Esophagus squamous epithelium (tissue), 5 donors: Measurements from ENCODE around the gene CYSTM1. TPM values are rescaled to one million over a fixed set of nuclear protein-coding genes. Genes with fewer than 3 reads are reported as not detected.

Experiments
- DNase-seq: peaks from one replicate; lab custom pipeline; 2025; lab: John Stamatoyannopoulos, UW
- H3K27ac ChIP-seq, 4 donors: fragments of 200-600 bp; sonication (generic); one replicate each; pipeline ENCODE4 v1.5.1; 2016 to 2019; ENCODE audit warnings: mild to moderate bottlenecking in 1 of 4
- H3K27me3 ChIP-seq, 4 donors: fragments of 200-600 bp; sonication (generic); 1 replicate in 3 of 4; 2 replicates in 1 of 4; pipeline versions ENCODE4 v1.5.1 to v1.6.0; 2017 to 2021; ENCODE audit warnings: antibody characterized with exemption in 1 of 4
- H3K36me3 ChIP-seq, 3 donors: fragments of 200-600 bp; sonication (generic); one replicate each; pipeline ENCODE4 v1.5.1; 2016 to 2019
- H3K4me1 ChIP-seq, 3 donors: fragments of 200-600 bp; sonication (generic); one replicate each; pipeline ENCODE4 v1.5.1; 2017 to 2019
- H3K4me3 ChIP-seq, 4 donors: fragments of 200-600 bp; sonication (generic); 1 replicate in 3 of 4; 2 replicates in 1 of 4; pipeline ENCODE4 v1.5.1; 2016 to 2019; ENCODE audit warnings: mild to moderate bottlenecking in 2 of 4, moderate library complexity in 1 of 4
- H3K9me3 ChIP-seq, 3 donors: fragments of 200-600 bp; sonication (generic); one replicate each; pipeline ENCODE4 v1.5.1; 2016 to 2019
- POLR2A ChIP-seq, 4 donors: fragments of 450-650 bp; IDR thresholded peaks; one replicate each; pipeline ENCODE4 v1.6.1; 2017; ENCODE audit warnings: antibody characterized with exemption in 4 of 4, mild to moderate bottlenecking in 4 of 4, moderate library complexity in 3 of 4
- WGBS, 2 donors: methylation state at CpG; one replicate each; pipeline ENCODE4 v1.1.5; 2018; 5-methylcytosine and 5-hydroxymethylcytosine counted together
- intact Hi-C: fragments of 100-400 bp; cut with DNase I; formaldehyde crosslinking; loops from one replicate; pipeline ENCODE4 v1.15.0; 2022
- total RNA-seq, 4 donors: library from RNA; depleted of rRNA; stranded (reverse); fragments of >200 nt; gene quantifications; one replicate each; pipeline ENCODE4 v1.1.0, GENCODE V29; 2016
- TF ChIP-seq, protein P1 (sequence below), 6 experiments: fragments of 450-650 bp in 4 of 6; fragments of 200-600 bp in 2 of 6; sonication (generic) in 2 of 6; IDR thresholded peaks; one replicate each; pipeline ENCODE4 v1.5.1; 2016 to 2019; ENCODE audit warnings: antibody characterized with exemption in 6 of 6, mild to moderate bottlenecking in 4 of 6, moderate library complexity in 4 of 6
- donor health status: DM: yes; HTN: yes; CAD: no.

The CYSTM1 gene
- total RNA-seq, 4 donors from 2014 or later, result 2.6 to 22.5 (median 12.8) TPM

DNA sequence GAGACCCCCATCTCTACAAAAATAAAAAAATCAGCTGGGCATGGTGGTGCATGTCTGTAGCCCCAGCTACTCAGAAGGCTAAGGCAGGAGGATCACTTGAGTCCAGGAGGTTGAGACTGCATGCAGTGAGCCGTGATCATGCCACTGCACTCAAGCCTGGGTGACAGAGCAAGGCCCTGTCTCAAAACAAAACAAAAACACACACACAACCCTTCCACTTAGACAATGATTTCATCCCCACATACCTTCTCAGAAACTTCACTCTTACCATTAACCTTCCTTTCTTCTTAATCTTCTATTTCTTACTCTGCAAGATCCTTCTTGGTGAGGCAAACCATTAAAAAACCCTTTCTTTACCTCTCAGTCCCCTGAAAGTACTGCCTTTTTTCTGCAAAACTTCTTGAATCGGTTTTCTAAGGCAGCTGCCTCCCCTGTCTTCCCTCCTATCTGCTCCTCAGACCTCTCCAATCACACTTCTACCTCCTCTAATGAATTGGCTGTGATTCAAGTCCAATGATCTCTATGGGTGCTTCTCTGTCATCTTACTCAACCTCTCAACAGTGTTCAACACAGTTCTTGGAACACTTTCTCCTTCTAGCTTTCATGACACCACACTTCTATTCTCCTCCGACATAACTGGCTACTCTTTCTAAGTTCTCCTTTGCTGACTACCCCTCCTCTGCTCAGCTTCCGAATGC lies 80.6 kb downstream of the CYSTM1 start:
- no peak for TF ChIP-seq POLR2A (IDR thresholded peaks at IDR 0.05)
- TF ChIP-seq, protein P1, sequence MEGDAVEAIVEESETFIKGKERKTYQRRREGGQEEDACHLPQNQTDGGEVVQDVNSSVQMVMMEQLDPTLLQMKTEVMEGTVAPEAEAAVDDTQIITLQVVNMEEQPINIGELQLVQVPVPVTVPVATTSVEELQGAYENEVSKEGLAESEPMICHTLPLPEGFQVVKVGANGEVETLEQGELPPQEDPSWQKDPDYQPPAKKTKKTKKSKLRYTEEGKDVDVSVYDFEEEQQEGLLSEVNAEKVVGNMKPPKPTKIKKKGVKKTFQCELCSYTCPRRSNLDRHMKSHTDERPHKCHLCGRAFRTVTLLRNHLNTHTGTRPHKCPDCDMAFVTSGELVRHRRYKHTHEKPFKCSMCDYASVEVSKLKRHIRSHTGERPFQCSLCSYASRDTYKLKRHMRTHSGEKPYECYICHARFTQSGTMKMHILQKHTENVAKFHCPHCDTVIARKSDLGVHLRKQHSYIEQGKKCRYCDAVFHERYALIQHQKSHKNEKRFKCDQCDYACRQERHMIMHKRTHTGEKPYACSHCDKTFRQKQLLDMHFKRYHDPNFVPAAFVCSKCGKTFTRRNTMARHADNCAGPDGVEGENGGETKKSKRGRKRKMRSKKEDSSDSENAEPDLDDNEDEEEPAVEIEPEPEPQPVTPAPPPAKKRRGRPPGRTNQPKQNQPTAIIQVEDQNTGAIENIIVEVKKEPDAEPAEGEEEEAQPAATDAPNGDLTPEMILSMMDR (IDR thresholded peaks at IDR 0.05), result no peak
- intact Hi-C loops, result no loop called here
- 90% methylated on average over 4 of the region's 4 CpGs for WGBS, 2 donors
- peaks cover 0 to 15% (median 0%) of the 10 kb centered on the region in 3 donors for H3K36me3 ChIP-seq
- H3K27me3 ChIP-seq, result no peaks in the 10 kb centered on the region
- DNase-seq, result no peak
- no peak overlapping the region for H3K27ac ChIP-seq
- H3K4me1 ChIP-seq, result peaks cover 14 to 47% (median 16%) of the 10 kb centered on the region in 3 donors
- no peak overlapping the region for H3K4me3 ChIP-seq
- no peaks in the 10 kb centered on the region for H3K9me3 ChIP-seq

DNA sequence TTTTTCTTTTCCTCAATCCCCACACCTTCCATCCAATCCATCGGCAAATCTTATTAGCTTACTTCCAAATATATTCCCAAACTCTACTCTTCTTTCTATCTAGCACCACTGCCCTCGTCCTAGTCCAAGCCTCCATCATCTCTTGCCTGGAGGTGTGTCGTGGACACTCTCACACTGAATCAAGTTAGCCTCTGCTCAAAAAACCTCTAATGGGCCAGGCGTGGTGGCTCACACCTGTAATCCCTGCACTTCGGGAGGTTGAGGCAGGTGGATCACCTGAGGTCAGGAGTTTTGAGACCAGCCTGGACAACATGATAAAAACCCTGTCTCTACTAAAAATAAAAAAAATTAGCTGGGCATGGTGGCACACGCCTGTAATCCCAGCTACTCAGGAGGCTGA lies 81.7 kb downstream of the CYSTM1 start:
- Histone ChIP-seq H3K4me3 (no peak overlapping the region), H3K27me3 (no peaks in the 10 kb centered on the region), H3K27ac (no peak overlapping the region), H3K4me1 (peaks cover 16 to 49% (median 22%) of the 10 kb centered on the region in 3 donors), H3K36me3 (peaks cover 0 to 13% (median 0%) of the 10 kb centered on the region in 3 donors), H3K9me3 (no peaks in the 10 kb centered on the region)
- no peak for DNase-seq
- intact Hi-C loops, result no loop called here
- WGBS, 2 donors, result 93 to 99% methylated on average over 6 of the region's 6 CpGs
- no peak for TF ChIP-seq POLR2A (IDR thresholded peaks at IDR 0.05)
- TF ChIP-seq, protein P1 (IDR thresholded peaks at IDR 0.05), result no peak

DNA sequence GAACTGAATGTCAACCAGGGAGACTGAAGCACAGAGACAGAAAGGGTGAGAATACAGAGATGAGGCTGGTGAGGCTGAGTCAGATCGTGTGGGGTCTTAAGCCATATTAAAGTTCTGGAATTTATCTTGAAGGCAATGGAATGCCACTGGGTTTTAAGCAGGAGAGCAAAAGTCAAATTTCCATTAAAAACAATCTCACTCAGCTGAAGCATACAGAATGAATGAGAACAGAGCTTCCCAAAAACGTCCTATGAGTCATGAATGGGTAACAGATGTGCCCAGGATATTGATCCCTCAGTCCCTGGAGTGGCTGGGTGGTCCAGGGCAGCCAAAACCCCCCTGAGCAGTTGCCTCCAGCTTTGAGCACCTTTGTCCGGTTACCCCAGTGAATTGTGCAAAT lies 83.0 kb downstream of the CYSTM1 start:
- intact Hi-C loops, result no loop called here
- H3K27ac ChIP-seq, result no peak overlapping the region
- DNase-seq, result no peak

DNA sequence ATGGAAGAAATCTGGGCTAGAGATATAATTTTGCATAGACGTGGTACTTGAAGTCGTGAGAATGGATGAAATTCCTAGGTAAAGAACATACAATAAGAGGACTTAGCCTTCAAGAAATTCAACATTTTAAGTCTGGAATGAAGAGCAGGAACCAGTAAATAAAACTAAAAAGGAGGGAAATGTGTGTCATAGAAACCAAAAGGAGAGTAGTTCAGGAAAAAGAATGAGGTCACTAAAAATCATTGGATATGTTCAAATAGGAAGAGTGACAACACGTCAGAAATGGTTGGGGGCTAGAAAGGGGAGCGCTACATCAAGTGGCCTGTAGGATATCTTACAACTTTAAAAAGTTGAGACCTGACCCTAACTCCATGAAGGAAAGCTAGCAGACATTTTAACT lies 83.9 kb downstream of the CYSTM1 start:
- Histone ChIP-seq H3K27ac (peak overlapping the region in 1 of 4 donors; percentile 19), H3K36me3 (peaks cover 0 to 13% (median 2%) of the 10 kb centered on the region in 3 donors), H3K9me3 (no peaks in the 10 kb centered on the region), H3K27me3 (no peaks in the 10 kb centered on the region), H3K4me1 (peaks cover 18 to 37% (median 22%) of the 10 kb centered on the region in 3 donors), H3K4me3 (no peak overlapping the region)
- WGBS, 2 donors, result 89 to 92% methylated on average over 4 of the region's 4 CpGs
- intact Hi-C loops, result no loop called here
- TF ChIP-seq, protein P1 (IDR thresholded peaks at IDR 0.05), result no peak
- no peak for TF ChIP-seq POLR2A (IDR thresholded peaks at IDR 0.05)
- DNase-seq, result no peak

More for the DNA sequence above, 83.0 kb downstream of the CYSTM1 start:
- H3K9me3 ChIP-seq, result no peaks in the 10 kb centered on the region
- TF ChIP-seq, protein P1 (IDR thresholded peaks at IDR 0.05), result no peak
- no peak for TF ChIP-seq POLR2A (IDR thresholded peaks at IDR 0.05)
- H3K36me3 ChIP-seq, result peaks cover 0 to 13% (median 2%) of the 10 kb centered on the region in 3 donors
- peaks cover 22 to 46% (median 24%) of the 10 kb centered on the region in 3 donors for H3K4me1 ChIP-seq
- no peak overlapping the region for H3K4me3 ChIP-seq
- no peaks in the 10 kb centered on the region for H3K27me3 ChIP-seq
- WGBS, 2 donors, result 64 to 76% methylated on average over 3 of the region's 3 CpGs

GRCh38 chr5:140259500-140259899 lies 84.5 kb downstream of the CYSTM1 start:
- H3K4me1 ChIP-seq, result peaks cover 12 to 31% (median 16%) of the 10 kb centered on the region in 3 donors
- H3K9me3 ChIP-seq, result no peaks in the 10 kb centered on the region
- no peak overlapping the region for H3K4me3 ChIP-seq
- no peak for TF ChIP-seq POLR2A (IDR thresholded peaks at IDR 0.05)
- TF ChIP-seq, protein P1 (IDR thresholded peaks at IDR 0.05), result no peak
- intact Hi-C loops, result no loop called here
- peak overlapping the region in 1 of 4 donors; percentile 19 for H3K27ac ChIP-seq
- no peak for DNase-seq
- 68 to 77% methylated on average over 2 of the region's 2 CpGs for WGBS, 2 donors
- H3K27me3 ChIP-seq, result no peaks in the 10 kb centered on the region
- peaks cover 0 to 13% (median 2%) of the 10 kb centered on the region in 3 donors for H3K36me3 ChIP-seq
